Measurements from ENCODE around the gene SH3GL1.

DNA sequence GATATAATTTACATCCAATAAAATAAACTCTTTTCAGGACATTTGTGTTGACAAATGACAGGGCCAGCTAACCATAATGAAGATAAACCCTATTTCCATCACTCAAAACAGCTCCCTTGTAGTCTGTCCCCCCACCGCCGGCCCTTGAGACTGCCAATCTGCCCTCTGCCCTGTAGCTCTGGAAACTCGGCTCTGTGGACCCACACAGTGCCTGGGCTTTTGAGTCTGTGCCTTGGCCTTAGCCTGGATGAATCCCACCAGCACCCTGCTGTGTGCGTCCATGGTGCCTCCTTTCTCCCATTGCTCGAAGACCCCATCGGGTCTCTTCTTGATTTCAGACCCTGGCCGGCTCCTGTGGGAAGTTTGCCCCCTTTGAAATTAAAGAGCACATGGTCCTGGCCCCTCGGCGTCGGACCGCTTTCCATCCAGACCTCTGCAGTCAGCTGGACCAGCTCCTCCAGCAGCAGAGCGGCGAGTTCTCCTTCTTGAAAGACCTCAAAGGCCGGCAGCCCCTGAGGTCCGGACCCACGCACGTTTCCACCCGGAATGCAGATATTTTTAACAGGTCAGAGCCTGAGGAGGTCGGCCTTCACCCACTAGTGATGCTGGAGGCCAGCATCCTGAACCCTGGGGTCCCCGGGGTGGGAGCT, 28.1 kb upstream of the SH3GL1 start:
- TF ChIP-seq, protein P1, sequence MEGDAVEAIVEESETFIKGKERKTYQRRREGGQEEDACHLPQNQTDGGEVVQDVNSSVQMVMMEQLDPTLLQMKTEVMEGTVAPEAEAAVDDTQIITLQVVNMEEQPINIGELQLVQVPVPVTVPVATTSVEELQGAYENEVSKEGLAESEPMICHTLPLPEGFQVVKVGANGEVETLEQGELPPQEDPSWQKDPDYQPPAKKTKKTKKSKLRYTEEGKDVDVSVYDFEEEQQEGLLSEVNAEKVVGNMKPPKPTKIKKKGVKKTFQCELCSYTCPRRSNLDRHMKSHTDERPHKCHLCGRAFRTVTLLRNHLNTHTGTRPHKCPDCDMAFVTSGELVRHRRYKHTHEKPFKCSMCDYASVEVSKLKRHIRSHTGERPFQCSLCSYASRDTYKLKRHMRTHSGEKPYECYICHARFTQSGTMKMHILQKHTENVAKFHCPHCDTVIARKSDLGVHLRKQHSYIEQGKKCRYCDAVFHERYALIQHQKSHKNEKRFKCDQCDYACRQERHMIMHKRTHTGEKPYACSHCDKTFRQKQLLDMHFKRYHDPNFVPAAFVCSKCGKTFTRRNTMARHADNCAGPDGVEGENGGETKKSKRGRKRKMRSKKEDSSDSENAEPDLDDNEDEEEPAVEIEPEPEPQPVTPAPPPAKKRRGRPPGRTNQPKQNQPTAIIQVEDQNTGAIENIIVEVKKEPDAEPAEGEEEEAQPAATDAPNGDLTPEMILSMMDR (IDR thresholded peaks at IDR 0.05; ENCODE audit: poor library complexity) = no peak
- TF ChIP-seq EZH2 (IDR thresholded peaks at IDR 0.05; ENCODE audit: borderline replicate concordance) = no peak

All from hepatocyte (in vitro differentiated cells).